Measurements from ENCODE around the gene PCNX3. TPM values are rescaled to one million over a fixed set of nuclear protein-coding genes. Genes with fewer than 3 reads are reported as not detected.

The PCNX3 gene
- total RNA-seq, 1 experiment from 2014 or later = 74.5 TPM

DNA sequence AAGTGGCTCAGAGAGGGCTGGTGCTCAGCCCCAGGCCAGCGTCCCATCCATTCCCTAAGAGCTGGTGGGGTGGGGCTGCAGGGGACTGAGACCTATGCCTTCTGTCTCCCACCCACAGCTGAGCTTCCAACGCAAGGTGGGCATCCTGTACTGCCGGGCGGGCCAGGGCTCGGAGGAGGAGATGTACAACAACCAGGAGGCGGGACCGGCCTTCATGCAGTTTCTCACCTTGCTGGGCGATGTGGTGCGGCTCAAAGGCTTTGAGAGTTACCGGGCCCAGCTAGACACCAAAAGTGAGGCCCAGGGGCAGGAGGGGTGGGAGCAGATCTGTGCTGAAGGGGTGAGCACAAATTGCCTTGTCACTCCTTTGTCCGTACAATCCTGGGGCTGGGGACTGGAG, 29.3 kb downstream of the PCNX3 start:
- TF ChIP-seq, protein P1, sequence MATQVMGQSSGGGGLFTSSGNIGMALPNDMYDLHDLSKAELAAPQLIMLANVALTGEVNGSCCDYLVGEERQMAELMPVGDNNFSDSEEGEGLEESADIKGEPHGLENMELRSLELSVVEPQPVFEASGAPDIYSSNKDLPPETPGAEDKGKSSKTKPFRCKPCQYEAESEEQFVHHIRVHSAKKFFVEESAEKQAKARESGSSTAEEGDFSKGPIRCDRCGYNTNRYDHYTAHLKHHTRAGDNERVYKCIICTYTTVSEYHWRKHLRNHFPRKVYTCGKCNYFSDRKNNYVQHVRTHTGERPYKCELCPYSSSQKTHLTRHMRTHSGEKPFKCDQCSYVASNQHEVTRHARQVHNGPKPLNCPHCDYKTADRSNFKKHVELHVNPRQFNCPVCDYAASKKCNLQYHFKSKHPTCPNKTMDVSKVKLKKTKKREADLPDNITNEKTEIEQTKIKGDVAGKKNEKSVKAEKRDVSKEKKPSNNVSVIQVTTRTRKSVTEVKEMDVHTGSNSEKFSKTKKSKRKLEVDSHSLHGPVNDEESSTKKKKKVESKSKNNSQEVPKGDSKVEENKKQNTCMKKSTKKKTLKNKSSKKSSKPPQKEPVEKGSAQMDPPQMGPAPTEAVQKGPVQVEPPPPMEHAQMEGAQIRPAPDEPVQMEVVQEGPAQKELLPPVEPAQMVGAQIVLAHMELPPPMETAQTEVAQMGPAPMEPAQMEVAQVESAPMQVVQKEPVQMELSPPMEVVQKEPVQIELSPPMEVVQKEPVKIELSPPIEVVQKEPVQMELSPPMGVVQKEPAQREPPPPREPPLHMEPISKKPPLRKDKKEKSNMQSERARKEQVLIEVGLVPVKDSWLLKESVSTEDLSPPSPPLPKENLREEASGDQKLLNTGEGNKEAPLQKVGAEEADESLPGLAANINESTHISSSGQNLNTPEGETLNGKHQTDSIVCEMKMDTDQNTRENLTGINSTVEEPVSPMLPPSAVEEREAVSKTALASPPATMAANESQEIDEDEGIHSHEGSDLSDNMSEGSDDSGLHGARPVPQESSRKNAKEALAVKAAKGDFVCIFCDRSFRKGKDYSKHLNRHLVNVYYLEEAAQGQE (IDR thresholded peaks at IDR 0.05; ENCODE audit: insufficient read depth in 1 of 2, low read depth in 2 of 2, low read length in 1 of 2) = no peak
- TF ChIP-seq TCF7L2 (IDR thresholded peaks at IDR 0.05; ENCODE audit: low read depth, low read length) = no peak
- TF ChIP-seq, protein P2, sequence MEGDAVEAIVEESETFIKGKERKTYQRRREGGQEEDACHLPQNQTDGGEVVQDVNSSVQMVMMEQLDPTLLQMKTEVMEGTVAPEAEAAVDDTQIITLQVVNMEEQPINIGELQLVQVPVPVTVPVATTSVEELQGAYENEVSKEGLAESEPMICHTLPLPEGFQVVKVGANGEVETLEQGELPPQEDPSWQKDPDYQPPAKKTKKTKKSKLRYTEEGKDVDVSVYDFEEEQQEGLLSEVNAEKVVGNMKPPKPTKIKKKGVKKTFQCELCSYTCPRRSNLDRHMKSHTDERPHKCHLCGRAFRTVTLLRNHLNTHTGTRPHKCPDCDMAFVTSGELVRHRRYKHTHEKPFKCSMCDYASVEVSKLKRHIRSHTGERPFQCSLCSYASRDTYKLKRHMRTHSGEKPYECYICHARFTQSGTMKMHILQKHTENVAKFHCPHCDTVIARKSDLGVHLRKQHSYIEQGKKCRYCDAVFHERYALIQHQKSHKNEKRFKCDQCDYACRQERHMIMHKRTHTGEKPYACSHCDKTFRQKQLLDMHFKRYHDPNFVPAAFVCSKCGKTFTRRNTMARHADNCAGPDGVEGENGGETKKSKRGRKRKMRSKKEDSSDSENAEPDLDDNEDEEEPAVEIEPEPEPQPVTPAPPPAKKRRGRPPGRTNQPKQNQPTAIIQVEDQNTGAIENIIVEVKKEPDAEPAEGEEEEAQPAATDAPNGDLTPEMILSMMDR (IDR thresholded peaks at IDR 0.05) = no peak
- no peak for TF ChIP-seq SIN3A (IDR thresholded peaks at IDR 0.05; ENCODE audit: borderline replicate concordance, insufficient read depth, low read depth, low read length)
- TF ChIP-seq POLR2AphosphoS5 (IDR thresholded peaks at IDR 0.05; ENCODE audit: low read depth, low read length) = no peak
- POLR2A ChIA-PET = interaction anchor here (0.7 kb wide), 1 partner anchor 221 kb away, joined by 4 read pairs; no protein-coding TSS in a partner anchor
- Histone ChIP-seq H3K27ac (ENCODE audit: low read length) (no peak overlapping the region), H3K9me3 (ENCODE audit: control insufficient read depth, insufficient read depth, low read depth, low read length) (no peaks in the 10 kb centered on the region), H3K4me3 (ENCODE audit: low read depth in 2 of 2, low read length in 2 of 2) (no peak overlapping the region), H3K36me3 (ENCODE audit: control insufficient read depth, insufficient read depth, low read length) (no peaks in the 10 kb centered on the region), H3K27me3 (ENCODE audit: control insufficient read depth, insufficient read depth, low read length) (no peaks in the 10 kb centered on the region), H3K4me1 (ENCODE audit: control insufficient read depth, insufficient read depth, low read length) (peaks cover 9% of the 10 kb centered on the region; the same call in 1 of the 2 replicates)
- CTCF ChIA-PET = no interaction called here
- DNase-seq (ENCODE audit: low read depth, low spot score) = no peak
- no TSS peak for BruUV-seq (replicated peaks)
- ATAC-seq = no peak
- intact Hi-C loops (cut with micrococcal nuclease; ENCODE audit: unreplicated experiment) (no loop called here), in situ Hi-C loops (cut with HindIII; ENCODE audit: low pct_unique_long_range_greater_than_20kb, low sequenced_read_pairs) (no loop called here)

DNA sequence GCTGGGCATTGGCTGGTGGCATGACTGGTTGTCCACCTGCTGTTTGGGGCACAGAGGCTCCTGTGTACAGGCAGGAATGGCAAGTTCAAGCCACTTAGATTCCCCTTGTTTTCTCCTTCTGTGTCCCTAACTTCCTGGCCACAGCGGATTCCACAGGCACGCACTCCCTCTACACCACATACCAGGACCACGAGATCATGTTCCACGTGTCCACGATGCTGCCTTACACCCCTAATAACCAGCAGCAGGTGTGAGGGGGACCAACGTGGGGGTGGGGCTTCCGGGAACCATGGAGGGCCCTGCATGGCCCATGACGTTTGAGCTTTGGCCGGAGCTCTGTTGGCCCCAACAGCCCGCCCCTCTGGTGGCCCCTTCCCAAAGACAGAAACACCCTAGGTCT, 30.1 kb downstream of the PCNX3 start:
- Histone ChIP-seq H3K4me1 (ENCODE audit: control insufficient read depth, insufficient read depth, low read length) (peaks cover 6% of the 10 kb centered on the region), H3K27me3 (ENCODE audit: control insufficient read depth, insufficient read depth, low read length) (no peaks in the 10 kb centered on the region), H3K36me3 (ENCODE audit: control insufficient read depth, insufficient read depth, low read length) (no peaks in the 10 kb centered on the region), H3K9me3 (ENCODE audit: control insufficient read depth, insufficient read depth, low read depth, low read length) (no peaks in the 10 kb centered on the region), H3K27ac (ENCODE audit: low read length) (no peak overlapping the region), H3K4me3 (ENCODE audit: low read depth in 2 of 2, low read length in 2 of 2) (no peak overlapping the region)
- CTCF ChIA-PET = no interaction called here
- ATAC-seq = no peak
- intact Hi-C loops (cut with micrococcal nuclease; ENCODE audit: unreplicated experiment) (no loop called here), in situ Hi-C loops (cut with HindIII; ENCODE audit: low pct_unique_long_range_greater_than_20kb, low sequenced_read_pairs) (no loop called here)
- POLR2A ChIA-PET = no interaction called here
- no TSS peak for BruUV-seq (replicated peaks)
- TF ChIP-seq, protein P1 (IDR thresholded peaks at IDR 0.05; ENCODE audit: insufficient read depth in 1 of 2, low read depth in 2 of 2, low read length in 1 of 2) = no peak
- DNase-seq (ENCODE audit: low read depth, low spot score) = no peak

Measured in Panc1 (cell line).